HG02588 (cell line): ENCODE results near the gene CTXN3.

Experiments
- ATAC-seq: cut with Tn5 transposase; IDR thresholded peaks from one replicate; pipeline ENCODE4 v1.9.1; 2021; ENCODE audit warnings: mild to moderate bottlenecking, moderate library complexity; ENCODE audit not compliant: unreplicated experiment

The CTXN3 gene

DNA sequence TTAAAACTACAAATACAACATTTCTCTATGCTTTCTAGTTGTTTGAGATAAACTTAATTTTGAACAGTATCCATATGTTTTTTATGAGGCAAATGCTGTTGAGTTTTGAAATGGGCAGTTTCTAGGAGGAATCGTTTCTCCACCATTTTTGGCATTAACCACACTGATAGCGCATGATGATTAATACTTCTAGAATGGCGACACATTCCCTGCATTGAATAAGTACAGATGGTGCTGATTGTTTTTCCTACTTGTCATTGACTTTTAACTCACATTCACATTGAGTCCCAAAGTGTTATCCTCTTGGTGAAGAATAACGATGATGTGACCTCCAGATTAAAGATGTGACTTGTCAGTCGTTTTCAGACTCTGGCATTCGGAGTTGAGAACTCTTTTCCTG is 47.8 kb downstream of the CTXN3 start:
- ATAC-seq: no peak

DNA sequence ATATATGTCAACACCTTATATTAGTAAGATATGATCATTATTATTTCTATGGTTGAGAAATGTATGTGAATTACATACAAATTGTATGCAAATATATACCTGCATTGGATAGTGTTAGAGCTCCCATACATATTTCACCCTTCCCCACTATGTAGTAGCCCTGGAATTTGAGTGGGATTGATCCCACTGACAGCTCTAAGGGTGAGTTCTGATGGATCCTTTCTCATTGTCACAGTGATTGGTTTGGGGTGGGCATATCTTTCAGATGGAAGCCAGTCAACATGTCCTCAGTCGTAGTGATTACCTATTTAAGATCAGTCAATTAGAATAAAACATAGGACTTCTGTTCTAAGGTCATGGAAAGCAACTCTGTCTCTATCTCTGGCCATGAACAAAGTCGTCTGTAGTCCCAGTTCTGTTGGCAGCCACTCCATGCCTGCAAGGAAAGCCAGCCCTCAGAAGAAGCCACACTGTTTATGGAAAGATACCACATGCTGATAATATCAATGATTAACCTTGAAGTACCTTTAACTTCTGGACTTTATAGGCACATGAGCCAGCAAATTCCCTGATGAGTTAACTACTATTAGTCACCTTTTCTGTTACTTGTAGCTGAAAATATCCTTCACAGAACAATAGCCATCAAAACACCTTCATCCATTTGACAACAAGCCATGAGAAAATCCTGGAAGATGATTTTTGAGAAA is 49.2 kb downstream of the CTXN3 start:
- no peak for ATAC-seq

DNA sequence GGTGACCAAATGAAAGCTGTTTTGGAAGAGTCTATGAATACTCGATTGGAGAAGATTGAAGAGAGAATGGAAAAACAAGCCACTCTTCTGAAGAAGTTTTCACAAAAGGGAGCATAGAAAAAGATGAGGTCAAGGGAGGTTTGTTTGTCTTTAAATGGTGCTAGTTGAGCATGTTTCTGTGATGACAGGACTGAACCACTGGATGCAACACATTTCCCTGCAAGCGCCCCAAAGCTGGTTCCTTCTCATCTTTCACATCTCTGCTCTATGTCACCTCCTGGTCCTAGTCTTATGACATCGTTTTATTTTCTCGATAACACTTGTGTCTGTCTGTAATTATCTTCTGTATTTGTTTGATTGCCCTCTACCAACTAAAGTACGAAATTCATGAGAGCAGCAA is 50.5 kb downstream of the CTXN3 start:
- no peak for ATAC-seq

DNA sequence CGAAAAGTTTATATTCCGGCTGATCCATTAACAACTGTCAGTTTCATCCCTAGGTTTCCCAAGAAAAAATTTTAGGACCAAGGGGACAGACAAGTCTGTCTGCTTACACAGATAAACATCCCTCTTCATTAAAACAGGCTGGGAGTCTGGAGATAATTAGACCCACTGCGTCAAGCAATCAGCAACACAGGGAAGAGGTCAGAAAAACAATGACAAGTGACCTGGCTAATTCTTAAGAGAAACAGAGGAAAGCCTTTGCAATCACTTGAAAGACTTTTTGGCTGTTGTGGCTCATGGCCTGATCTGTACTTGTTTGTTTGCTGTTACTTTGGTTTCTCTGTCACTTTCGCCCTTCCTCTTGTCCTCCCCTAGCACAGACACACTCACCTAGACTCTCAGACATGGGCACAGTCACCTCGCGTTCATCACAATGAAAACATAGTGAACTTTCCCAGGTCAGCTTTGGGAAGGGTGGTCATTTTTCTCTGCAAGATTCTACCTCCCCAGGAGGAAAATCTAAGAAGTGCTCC is 51.4 kb downstream of the CTXN3 start:
- no peak for ATAC-seq

DNA sequence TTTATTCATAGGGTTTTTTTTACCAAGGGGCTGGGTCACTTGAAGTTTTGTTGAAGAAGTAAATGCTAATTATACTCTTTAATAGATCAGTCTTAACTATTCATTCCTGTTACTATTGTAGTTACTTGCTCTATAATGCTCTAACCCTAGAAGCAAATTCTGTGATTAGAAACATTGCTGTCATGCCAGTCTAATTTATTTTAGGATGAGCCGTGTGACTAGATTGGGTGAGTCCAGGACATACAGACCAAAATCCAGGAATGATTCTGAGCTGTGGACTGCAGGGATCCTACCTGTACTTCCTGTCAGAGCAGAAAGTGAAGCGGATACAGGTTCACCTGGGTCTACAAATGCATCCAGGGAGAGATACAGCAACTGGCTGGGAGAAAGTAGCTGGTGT is 53.6 kb downstream of the CTXN3 start:
- ATAC-seq: no peak

DNA sequence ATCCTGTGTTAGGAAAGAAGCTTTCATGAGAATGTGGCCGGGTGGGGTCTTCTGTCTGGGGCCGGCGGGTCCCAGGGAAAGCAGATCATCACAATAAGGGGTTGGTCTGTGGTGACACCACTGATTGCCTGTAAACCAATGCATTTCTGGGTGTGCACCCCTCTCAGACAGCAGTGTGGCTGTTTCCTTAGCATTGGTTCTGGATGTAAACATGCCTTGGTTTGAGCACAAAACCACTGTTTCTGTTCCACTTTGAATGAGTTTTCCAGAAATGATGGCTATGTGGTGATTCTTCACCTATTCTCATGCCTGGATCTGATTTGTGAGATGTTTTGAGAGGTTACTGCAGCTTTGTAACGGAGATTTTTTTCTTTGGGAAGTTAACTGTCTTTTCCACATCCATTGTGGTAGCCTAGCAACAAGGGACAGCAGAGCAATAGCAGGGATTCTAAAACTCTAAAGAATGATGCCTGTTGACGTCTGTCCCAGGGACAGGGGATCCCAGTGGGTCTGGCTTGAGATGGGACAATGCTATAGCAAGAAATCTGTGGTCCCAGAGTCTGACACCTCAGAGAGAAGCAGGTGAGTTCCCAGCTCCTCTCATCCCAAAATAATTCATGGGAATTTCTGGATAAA is 54.2 kb downstream of the CTXN3 start, which contains the start of gene CCDC192:
Gene CCDC192 (plus strand): TSS at position 466 of the 636 bp plus-strand sequence. CDS start 55 bp downstream, at position 521.
- ATAC-seq: no peak

DNA sequence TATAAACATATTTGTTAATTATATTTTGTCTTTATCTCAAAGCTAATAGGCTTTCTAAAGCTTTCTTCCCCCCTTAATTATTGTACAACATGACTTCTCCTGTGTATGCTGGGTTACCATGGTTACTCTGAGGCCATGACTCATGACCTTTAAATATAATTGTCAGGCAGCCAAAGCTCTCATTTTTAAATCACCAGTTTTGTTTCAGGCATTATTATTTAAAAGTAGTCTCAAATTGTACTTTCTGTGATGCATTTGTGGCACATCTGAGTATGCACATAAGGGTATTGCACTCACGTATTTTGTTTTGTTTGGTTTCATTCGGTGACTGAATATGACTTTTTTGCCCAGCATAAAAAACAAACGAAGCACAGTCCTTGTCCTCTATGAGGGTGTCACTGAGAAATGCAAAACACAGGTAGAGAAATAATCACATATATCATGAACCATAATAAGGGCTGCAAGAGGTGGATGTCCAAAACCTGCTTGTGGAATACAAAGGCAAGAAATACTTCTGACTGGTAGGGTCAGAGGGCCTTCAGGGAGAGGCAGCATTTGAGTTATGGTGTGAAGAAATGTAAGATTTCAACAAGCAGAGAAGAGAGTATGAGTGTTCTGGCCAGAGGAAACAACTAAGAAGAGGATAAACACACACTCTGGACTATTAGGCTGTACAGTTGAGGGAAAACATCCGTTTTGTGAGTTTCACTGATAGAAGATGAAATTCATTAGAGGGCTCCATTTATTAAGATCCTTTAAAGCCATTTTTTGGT is 56.4 kb downstream of the CTXN3 start:
- ATAC-seq: no peak

DNA sequence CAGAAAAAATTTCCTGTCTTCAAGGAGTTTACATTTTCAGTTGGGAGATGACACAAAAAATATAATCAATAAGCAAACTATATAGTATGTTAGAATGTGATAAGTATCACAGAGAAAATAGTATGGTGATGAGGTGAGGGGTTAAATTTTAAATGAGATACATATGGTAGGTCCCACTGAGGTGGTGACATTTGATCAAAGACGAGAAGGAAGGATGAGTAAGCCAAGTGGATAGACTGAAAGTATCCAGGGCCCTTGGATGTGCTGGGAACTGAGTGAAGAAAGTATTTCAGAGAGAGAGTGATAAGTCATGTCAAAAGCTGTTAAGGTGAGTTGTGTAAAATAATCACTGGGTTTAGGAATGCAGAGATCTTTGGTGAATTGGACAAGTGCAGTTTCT is 57.8 kb downstream of the CTXN3 start:
- ATAC-seq: no peak

DNA sequence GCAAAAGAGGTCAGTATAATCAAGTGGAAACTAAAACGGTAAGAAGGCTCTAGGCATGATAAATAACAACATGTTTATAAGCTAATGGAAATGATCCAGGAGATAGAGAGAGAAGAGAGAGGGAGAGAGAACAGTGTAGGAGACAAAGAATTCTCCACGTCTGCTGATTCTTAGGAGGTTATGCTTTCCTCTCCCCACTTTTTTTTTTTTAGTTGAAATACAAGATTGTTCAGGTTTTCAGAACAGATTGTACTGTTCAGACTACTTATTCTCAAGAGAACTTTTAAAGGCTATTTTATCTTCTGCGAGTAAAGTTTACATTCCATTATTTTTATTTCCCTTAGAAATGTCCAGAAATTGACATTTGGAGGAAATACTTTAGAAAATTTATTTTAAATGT is 58.3 kb downstream of the CTXN3 start:
- no peak for ATAC-seq
